ENCODE results near the gene NTN1.
A peak's percentile ranks its signal among the peaks of the same experiment; 100 is the strongest.

NTN1 gene

DNA sequence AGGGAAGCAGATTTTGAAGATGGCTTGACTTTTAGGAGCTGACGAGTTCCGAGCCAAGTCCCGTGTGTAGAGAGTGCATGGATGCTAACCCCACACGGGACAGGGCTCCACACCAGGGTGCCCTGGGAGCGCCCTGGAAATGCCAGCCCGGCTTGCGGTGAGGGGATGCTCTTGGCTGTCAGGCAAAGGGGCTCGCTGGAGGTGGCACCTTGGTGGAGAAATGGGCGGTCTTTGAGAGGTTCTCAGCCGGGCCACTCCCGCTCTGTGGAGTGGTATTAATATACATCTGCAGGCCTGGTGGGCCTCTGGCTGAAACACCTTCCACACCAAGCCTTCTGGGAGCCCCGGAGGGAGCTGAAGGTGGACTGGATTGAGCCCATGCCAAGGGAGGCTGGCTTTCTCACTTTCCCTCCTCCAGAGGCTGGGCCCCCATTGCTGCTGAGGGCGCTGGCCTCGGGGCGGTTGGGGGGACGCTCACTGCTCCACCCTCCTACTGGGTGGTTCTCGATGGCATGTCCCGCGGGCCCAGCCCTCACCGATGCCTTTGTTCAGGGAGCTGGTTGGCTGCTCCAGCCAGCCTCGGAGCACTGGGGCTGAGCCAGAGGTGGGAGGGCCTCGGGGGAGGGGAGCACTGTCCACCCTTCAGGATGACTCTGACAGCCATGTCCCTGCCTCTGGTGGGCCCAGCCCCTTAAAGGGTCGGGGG, 210.3 kb downstream of the NTN1 start:
- no peak for DNase-seq (ENCODE audit: low read depth in 2 of 2)

DNA sequence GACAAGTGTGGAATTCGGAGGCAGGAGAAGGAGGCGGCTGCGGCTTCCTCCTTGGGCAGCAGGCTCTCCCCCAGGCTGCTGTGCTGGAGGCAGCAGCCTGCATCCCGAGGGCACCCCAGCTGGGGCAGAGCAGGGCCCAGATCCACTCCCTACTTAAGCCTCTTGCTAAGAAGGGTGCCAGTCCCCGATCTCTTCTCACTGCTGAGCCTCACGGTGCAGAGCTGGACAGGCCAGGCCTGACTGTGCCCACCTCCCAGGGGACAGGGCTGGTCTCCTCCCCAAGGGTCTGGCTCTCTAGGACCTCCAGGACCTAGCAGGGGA, 210.8 kb downstream of the NTN1 start:
- DNase-seq (ENCODE audit: low read depth in 2 of 2): no peak

DNA sequence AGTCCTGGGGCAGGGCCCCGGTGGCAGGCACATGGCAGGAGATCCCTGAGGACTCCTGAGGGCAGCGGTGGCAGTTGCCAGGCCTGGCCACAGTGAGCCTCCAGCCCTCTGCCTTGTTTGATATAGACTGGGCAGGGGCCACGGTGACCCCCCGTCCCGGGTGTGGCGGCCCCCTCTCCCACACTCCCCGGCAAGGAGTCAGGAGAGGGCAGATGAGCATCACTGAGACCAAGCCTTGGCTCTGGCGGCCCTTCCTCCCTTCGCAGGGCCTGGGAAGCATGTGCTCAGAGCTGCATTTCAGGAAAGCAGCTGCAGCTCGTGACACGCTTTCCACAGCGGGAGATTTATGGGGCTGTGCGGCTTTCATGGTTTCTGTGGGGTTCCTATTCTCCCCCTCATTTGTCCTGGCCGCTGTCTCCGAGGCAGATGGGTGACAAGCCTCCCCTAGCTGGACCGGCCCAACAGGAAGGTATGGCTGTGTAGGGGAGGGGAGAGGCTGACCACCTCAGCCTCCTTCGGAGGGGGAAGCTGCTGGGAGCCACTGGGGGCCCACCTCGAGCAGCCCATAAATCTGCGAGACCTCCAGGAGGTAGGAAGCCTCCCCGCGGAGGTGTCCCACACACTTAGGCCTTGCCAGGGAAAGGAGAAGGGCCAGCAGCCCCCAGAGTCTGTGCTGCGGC, 211.4 kb downstream of the NTN1 start:
- DNase-seq (ENCODE audit: low read depth in 2 of 2): no peak

DNA sequence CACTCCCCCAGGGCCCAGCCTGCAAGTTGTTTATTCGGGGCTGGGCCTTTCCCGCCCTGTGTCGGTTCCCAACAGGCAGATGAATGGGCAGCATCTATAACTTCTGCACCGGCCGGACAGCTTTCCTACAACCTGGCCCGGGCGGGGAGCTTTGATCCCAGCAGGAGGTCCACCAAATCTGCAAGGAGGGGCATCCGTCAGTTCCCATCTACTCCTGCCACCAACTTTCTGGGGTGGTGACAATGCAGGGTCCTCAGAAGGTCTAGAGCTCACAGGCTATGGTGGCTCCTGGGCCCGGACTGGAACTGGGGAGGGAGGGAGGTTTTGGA, 211.9 kb downstream of the NTN1 start:
- DNase-seq (ENCODE audit: low read depth in 2 of 2): no peak

DNA sequence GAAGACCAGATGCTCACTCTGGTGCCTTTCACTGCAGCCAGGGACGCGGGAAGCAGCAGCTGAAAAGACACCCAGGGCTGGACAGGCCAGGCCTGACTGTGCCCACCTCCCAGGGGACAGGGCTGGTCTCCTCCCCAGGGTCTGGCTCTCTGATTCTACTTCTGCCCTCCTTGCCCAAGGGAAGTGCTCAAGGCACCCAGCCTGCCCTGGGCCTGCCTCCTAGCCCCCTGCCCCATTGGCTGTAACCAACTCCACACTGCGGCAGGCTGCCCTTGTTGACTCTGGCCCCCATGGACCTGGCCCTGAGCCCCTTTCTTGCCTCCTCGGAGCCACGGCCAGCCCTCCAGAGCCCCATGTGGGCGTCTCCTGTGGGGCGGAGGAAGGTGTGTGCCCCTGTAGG, 212.5 kb downstream of the NTN1 start:
- no peak for DNase-seq (ENCODE audit: low read depth in 2 of 2)

DNA sequence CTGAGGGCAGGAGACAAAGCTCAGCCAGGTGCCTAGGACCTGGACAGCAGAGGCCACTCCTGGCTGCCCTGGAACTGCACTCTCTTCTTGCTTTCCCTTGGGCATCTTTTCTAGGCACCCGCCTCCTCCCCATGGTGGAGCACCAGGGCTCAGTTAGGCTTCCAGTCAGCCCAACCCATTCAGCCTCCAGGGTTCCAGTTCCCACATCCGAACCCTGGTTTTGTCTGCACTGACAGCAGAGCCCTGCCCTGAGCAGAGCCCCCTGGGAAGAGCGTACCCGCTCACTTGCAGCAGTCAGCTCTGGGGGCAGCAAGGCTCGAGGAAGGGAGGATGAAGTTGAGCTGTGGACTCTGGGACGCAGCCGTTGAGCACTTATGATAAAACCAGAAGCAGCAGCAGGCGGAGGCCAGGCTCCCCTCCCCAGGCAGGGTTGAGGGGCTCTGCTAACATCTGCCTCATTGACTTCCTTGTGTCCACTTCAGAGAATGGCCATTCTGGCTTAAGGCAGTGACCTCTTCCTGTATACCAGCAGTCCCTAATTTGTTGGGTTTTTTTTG, 213.2 kb downstream of the NTN1 start:
- DNase-seq (ENCODE audit: low read depth in 2 of 2): no peak

DNA sequence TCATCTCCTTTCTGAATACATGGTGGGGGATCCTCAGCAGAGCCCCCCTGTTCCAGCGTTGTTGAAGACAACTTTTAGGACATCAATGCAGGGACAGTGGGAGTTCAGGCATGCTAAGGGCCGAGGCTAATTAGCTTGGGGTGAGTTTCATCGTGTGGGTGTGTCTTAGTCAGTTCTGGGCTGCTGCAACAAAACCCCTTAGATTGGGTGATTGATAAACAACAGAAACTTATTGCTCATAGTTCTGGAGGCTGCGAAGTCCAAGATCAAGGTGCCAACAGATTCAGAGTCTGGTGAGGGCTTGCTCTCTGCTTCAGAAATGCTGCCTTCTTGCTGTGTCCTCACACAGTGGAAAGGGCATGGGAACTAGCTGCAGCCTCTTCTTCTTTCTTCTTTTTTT, 214.0 kb downstream of the NTN1 start:
- no peak for DNase-seq (ENCODE audit: low read depth in 2 of 2)

DNA sequence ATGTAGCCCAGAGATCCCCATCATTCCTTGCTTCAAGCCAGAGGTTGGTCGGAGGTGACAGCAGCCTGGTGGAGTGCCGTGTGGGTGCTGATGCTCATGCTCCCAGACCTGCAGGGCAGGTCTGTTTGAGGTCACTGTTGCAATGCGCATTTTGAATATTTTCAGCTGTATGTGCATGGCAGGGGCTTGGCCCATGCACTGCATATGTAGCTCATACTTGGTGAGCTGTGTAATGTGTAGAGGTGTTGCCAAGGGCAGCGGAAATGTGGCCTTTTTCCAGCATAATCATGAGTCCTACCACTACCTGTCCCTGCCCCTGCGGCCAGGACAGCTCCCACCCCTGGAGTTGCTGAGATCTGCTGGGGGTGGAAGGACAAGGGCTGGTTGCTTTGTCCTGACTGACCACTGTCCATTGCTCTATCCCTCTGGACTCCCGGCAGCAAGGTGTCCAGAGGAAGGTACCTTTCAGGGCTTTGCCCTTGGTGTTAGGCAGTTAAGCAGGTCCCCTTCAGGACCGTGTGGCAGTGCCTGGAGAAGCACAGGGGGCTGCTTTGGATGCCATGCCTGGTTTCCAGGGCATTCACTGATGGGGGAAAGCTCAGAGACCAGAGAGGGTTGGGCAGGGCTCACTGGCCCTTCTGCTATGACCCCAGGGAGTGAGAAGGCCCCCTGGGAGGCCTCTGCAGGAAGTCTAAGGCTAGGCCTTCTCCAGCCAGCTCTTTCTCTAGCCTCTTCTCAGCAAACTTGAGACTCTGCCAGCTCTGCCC, 215.2 kb downstream of the NTN1 start:
- no peak for DNase-seq (ENCODE audit: low read depth in 2 of 2)

DNA sequence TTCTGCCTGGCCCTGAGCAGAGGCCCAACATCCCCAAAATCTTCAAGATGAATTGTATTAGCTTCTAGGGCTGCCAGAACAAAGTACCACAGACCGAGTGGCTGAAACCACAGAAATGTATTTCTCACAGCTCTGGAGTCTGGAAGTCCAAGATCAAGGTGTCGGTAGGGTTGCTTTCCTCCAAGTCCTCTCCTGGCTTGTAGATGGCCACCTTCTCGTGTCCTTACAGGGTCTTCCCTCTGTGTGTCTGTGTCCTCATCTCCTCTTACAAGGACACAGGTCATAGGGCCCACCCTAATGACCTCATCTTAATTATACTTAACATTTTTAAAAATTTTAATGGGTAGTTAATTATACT, 215.7 kb downstream of the NTN1 start:
- DNase-seq (ENCODE audit: low read depth in 2 of 2): no peak

DNA sequence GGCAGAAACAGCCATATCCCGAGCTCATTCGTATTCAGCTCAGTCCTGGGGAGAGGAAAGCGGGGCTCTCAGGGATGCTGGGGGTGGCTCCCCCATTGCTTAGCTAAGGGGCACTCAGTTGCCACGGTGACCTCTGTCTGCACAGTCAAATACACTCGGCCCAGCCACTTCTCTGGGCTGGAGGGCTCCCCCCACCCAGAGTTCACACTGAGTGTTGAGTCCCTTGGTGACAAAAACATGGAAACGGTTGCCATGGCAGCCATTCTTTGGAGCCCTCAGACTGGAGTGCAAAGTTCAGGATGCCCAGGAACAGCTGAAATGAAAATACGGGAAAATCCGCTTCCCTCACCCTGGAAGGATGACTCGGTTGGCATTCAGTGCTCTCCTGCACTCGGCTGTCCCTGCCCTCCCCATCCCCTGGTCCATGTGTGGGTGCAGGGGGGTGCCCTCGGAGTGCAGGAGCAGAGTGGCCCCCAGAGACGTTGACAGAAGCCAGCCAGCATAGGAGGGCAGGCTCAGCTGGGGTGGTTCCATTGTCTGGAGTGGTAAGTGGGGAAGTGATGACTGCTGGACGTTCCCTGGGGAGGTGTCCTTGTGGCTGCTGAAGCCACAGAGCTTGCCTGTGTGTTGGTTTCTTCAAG, 216.5 kb downstream of the NTN1 start:
- no peak for DNase-seq (ENCODE audit: low read depth in 2 of 2)

DNA sequence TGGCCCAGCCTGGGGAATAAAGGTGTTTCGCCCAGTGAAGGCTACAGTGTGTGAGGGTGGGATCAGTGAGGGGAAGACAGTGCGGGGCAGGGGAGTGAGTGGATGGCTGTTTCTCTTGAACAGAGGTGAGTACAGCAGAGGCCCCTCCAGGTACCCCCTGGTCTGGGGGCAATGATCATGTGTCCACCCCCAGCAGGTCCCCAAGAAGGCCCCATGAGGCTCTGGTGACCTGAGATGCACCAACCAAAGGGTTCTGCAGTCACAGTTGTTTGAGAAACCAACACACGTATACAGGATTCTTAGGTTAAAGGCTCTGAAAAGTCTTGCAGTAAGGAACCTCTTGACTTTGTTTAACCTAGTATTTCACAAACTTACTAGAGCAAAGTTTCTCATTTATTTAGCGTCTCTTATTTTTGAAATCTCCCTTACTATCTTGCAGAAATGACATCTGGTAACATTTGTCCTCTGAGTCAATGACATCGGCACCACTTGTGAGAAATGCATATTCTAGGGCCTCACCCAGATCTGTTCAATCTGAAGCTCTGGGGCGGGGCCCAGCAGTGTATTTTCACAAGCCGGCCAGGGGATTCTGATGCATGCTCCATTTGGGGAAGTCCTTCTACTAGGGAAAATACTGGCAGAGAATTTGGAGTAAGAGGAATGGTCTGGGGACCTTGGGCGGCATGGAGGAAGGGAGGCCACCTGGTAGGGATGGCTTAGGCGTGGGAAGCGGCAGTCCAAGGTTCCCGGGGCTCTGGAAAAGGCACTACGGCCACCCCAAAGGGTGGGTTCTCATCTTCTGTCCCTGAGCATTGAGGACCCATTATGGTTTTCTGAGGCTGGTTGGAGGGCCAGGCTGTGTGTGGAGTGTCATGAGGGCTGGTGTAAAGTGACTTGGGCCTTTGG, 217.3 kb downstream of the NTN1 start:
- DNase-seq (ENCODE audit: low read depth in 2 of 2): no peak

DNA sequence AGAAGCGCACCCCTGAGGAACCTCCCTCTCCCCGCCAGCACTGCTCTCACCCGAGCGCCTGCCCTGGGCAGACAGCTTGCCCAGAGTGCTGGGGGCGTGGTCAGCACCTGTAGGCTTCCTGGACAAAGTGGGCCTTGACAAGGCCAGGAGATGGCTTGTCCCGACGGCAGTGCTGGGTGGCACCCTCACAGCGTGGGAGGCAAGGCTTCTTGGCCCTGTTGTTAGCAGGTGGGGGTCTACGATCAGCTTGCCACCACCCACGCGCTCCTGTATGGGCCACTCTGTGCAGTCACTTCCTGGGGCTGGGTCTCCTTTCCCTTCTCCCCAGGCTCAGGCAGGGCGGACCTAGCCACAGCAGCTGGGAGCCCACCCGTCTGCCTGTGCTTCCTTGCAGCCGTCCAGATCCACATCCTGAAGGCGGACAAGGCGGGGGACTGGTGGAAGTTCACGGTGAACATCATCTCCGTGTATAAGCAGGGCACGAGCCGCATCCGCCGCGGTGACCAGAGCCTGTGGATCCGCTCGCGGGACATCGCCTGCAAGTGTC, 218.0 kb downstream of the NTN1 start:
- DNase-seq (ENCODE audit: low read depth in 2 of 2): no peak

DNA sequence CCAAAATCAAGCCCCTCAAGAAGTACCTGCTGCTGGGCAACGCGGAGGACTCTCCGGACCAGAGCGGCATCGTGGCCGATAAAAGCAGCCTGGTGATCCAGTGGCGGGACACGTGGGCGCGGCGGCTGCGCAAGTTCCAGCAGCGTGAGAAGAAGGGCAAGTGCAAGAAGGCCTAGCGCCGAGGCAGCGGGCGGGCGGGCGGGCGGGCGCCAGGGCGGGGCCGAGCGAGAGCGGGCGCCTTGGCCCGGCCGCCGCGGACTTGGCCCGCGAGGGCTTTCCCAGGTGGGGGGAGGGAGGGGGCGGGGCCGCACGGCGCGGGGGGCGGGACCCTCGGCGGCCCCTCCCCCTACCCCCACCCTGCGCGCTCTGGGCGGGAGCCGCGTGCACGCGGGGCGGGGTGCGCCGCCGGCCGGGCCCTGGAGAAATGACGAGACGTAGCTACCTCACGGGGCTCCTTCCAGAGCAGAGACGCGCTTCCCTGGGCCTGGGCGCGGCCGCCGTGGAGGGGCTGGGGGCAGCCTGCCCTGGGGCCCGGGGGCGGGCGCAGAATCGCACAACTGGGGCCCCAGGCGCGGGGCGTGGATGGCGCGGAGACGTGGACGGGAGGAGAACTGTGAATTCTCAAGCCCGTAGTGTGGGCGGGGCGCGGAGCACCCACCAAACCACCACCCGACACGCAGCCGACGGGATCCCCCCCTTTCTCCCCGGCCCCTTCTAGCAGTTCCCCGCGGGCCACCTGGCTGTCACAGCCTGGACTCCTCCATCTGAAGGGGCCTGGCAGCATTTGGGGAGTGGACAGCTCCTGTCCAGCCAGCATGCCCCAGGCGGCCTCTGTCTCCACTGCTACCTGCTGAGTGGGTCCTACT, 218.7 kb downstream of the NTN1 start:
- DNase-seq (ENCODE audit: low read depth in 2 of 2): peak; percentile 50 to 58

DNA sequence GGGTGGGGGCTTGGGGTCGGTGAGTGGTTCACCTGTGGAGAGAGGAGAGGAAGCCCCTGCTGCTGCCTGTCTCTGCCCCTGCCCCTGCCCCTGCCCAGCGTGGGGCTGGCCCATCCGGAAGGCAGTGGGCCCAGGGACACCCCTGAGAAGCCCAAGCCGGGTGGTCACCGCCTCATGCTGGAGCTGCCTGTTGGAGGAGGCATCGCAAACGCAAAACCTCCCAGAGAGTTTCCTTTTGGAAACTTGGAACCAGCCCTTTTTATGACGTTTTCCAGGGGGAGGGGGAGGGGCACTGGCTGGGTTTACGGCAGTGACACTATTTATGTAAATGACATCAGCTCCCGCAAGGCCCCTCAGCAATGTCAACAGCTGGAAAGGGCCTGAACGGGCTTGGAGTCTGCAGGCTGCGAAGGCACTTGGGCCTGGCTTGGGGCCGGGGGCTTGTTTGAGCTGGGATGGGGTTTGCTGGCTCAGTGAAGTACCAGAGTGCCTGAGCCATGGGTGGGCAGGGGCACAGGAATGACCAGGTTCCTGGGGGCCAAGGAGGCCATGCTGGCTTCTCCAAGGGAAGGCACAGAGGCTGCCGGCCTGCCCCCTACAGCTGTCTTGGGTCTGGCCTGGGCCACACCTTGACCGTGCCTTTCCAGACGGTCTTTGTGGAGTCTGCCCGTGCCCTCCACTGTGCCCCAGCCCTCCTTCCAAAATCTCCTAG, 219.5 kb downstream of the NTN1 start:
- DNase-seq (ENCODE audit: low read depth in 2 of 2): no peak

DNA sequence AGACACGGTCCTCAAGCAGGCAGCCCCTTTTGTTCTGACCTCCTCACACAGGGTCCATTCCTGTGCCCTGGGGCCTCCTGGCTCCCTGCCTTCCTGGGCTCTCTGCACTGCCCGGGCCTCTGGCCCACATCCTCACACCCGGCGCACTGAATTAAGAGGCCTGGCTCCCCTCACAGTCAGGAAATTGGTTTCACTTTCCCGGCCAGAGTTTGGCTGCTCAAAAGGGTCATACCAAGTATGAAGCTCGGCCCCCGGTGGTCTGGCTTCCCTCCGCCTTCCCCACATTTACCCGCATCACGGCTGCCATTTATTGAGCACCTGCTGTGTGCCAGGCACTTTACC, 220.0 kb downstream of the NTN1 start:
- DNase-seq (ENCODE audit: low read depth in 2 of 2): no peak

DNA sequence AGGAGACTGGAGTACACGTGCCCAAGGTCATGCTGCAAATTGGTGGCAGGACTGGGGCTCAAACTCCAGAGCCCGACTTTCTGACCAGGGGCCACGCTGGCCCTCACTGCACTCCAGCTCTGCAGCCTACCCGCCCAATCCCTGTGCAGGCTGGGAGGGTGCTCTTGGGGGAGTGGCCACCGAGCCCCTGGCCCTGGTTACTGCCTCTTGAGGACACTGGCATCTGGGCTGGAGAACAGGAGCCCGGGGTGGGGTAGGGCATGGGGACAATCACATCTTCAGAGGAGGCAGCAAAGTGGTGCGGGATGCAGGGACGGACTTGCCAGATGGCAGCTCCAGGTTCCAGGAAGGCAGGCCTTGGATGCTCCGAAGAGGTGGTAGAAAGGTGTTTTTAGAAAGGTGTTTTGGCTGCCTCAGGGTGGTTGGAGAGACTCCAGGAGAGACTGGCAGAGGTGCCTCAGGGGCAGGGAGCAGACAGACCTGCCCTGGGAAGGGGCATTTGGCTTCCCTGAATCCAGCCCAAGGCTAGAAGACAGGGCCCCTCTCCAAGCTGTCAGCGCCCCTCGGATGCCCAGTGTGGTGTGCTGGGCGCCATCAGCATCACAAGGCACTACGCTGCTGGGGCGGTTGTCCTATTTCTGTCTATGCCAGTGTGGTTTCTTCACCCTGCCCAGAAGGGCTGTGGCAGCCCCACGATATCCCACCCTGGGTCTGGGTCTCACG, 220.6 kb downstream of the NTN1 start:
- no peak for DNase-seq (ENCODE audit: low read depth in 2 of 2)

DNA sequence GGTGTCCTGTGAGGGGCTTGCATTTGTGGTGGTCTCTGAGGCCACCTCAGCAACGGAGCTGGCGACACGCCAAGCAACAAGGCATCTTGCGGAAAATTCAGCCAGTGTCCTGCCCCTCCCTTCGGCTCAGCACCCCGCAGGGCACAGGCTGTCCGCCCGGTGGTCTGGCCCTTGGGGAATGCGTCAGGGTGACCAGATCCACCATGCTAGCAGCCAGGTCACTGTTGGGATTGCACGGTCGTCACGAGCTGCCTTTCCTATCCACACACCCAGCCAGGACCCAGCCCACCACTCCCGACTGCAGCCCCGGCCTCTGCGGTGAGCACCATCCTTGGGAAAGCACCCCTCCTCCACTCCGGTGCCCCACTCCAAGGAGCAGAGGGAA, 221.2 kb downstream of the NTN1 start:
- no peak for DNase-seq (ENCODE audit: low read depth in 2 of 2)

DNA sequence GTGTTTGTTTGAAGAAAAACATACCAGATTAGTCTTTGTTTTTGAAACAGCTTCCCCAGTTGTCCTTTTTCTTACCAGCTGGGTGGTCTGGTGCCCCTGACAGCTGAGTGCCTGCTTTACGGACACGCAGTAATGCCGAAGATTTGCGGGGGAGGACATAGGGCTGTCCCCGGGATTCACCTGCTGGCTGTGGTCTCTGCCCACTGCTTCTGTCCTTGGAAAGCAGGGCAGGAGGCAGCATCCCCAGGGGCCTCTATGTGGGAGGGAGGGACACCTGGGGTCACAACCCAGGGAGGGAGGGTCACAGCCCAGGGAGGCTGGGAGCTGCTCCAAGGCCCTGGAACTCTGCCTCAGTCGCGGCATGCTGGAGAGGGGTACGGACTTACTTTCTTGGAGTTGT, 221.7 kb downstream of the NTN1 start:
- DNase-seq (ENCODE audit: low read depth in 2 of 2): no peak
